Measurements from ENCODE around the gene FTO.

- TF ChIP-seq, protein P1, sequence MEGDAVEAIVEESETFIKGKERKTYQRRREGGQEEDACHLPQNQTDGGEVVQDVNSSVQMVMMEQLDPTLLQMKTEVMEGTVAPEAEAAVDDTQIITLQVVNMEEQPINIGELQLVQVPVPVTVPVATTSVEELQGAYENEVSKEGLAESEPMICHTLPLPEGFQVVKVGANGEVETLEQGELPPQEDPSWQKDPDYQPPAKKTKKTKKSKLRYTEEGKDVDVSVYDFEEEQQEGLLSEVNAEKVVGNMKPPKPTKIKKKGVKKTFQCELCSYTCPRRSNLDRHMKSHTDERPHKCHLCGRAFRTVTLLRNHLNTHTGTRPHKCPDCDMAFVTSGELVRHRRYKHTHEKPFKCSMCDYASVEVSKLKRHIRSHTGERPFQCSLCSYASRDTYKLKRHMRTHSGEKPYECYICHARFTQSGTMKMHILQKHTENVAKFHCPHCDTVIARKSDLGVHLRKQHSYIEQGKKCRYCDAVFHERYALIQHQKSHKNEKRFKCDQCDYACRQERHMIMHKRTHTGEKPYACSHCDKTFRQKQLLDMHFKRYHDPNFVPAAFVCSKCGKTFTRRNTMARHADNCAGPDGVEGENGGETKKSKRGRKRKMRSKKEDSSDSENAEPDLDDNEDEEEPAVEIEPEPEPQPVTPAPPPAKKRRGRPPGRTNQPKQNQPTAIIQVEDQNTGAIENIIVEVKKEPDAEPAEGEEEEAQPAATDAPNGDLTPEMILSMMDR (IDR thresholded peaks at IDR 0.05): no peak
- TF ChIP-seq POLR2A (IDR thresholded peaks at IDR 0.05): no peak
These were observed 254.5 kb downstream of the FTO start for GRCh38 chr16:53958341-53958880.
